A673 (cell line): ENCODE measurements around the gene PDCD6IP. TPM values are rescaled to one million over a fixed set of nuclear protein-coding genes. Genes with fewer than 3 reads are reported as not detected.

Experiments used
- BruUV-seq: library from RNA; stranded (reverse); fragments of 400-500 nt; replicated peaks from 2 replicates; lab custom pipeline; 2021; lab: Mats Ljungman, UMichigan
- CTCF ChIA-PET: fragments of 300-600 bp; sonication (Branson Sonifier 250); formaldehyde crosslinking; loops from one replicate; lab custom pipeline; 2022; ENCODE audit warnings: antibody characterized with exemption; lab: Charles Lee
- POLR2A ChIA-PET: fragments of 300-600 bp; sonication (Branson Sonifier 250); formaldehyde crosslinking; loops from one replicate; lab custom pipeline; 2022; ENCODE audit warnings: antibody characterized with exemption; ENCODE audit not compliant: low non-redundant PET; lab: Charles Lee
- DNase-seq: peaks from one replicate; pipeline ENCODE4 v3.0.0-alpha.2; 2015; ENCODE audit warnings: low spot score
- H3K27ac ChIP-seq: fragments of 200-600 bp; sonication (generic); 2 replicates; pipeline ENCODE4 v1.5.1; 2016; ENCODE audit warnings: mixed run types, low read depth, mild to moderate bottlenecking, mixed read lengths, antibody characterized with exemption, low read length; ENCODE audit not compliant: poor library complexity, severe bottlenecking
- H3K27me3 ChIP-seq: fragments of 200-600 bp; sonication (generic); replicated peaks from 2 replicates; pipeline ENCODE4 v1.6.1; 2017; ENCODE audit warnings: mixed run types, low read depth, mild to moderate bottlenecking, mixed read lengths, antibody characterized with exemption, low read length; ENCODE audit not compliant: insufficient read depth, poor library complexity
- H3K36me3 ChIP-seq: fragments of 200-600 bp; sonication (generic); 2 replicates; pipeline ENCODE4 v1.6.1; 2016; ENCODE audit warnings: mixed run types, mild to moderate bottlenecking, mixed read lengths, antibody characterized with exemption, low read length; ENCODE audit not compliant: insufficient read depth, poor library complexity, severe bottlenecking
- H3K4me1 ChIP-seq: fragments of 200-600 bp; sonication (generic); 2 replicates; pipeline ENCODE4 v1.6.1; 2017; ENCODE audit warnings: mixed run types, mild to moderate bottlenecking, mixed read lengths, antibody characterized with exemption, low read length; ENCODE audit not compliant: insufficient read depth, poor library complexity, severe bottlenecking
- H3K4me3 ChIP-seq: fragments of 200-600 bp; sonication (generic); 2 replicates; pipeline ENCODE4 v1.5.1; 2016; ENCODE audit warnings: low read depth, mixed run types, mild to moderate bottlenecking, mixed read lengths, low read length; ENCODE audit not compliant: poor library complexity, severe bottlenecking
- H3K9me3 ChIP-seq: fragments of 200-600 bp; sonication (generic); 2 replicates; pipeline ENCODE4 v1.6.1; 2016; ENCODE audit warnings: mixed run types, low read depth, mild to moderate bottlenecking, mixed read lengths, antibody characterized with exemption, low read length; ENCODE audit not compliant: poor library complexity, severe bottlenecking
- CTCF ChIP-seq: fragments of 300-800, 200-600 bp; sonication (generic); conservative IDR thresholded peaks from 2 replicates; pipeline ENCODE4 v1.5.1; 2017; ENCODE audit warnings: low read depth, mild to moderate bottlenecking, antibody characterized with exemption, low read length, moderate library complexity, mixed read lengths
- EZH2 ChIP-seq: fragments of 200-600 bp; sonication (generic); IDR thresholded peaks from 2 replicates; pipeline ENCODE4 v1.6.1; 2017; ENCODE audit warnings: borderline replicate concordance, low read depth, mild to moderate bottlenecking, mixed read lengths, antibody characterized with exemption, low read length; ENCODE audit not compliant: poor library complexity, severe bottlenecking
- intact Hi-C: fragments of 100-400 bp; cut with micrococcal nuclease; formaldehyde crosslinking; loops from one replicate; pipeline ENCODE4 v1.10.0; 2022; ENCODE audit not compliant: unreplicated experiment
- total RNA-seq: library from RNA; stranded (reverse); gene quantifications from 2 replicates; pipeline ENCODE4 v1.2.3, GENCODE V29; 2021

The PDCD6IP gene
- total RNA-seq, 1 experiment from 2014 or later: 230 TPM

- ChIA-PET POLR2A (no interaction called here), CTCF (no interaction called here)
- Histone ChIP-seq H3K27me3 (no peaks in the 10 kb centered on the region), H3K4me3 (no peak overlapping the region), H3K4me1 (no peaks in the 10 kb centered on the region), H3K27ac (no peak overlapping the region), H3K36me3 (no peaks in the 10 kb centered on the region), H3K9me3 (no peaks in the 10 kb centered on the region)
- TF ChIP-seq CTCF (no peak), EZH2 (no peak)
- DNase-seq: no peak
- no TSS peak for BruUV-seq
- intact Hi-C loops: no loop called here
Measured at GRCh38 chr3:33895658-33896057, 97.2 kb downstream of the PDCD6IP start.

GRCh38 chr3:33897306-33897705, 98.9 kb downstream of the PDCD6IP start:
- no peaks in the 10 kb centered on the region for H3K27me3 ChIP-seq
- ChIA-PET POLR2A (no interaction called here), CTCF (no interaction called here)
- no peak for DNase-seq
- no peaks in the 10 kb centered on the region for H3K36me3 ChIP-seq
- no peaks in the 10 kb centered on the region for H3K9me3 ChIP-seq
- TF ChIP-seq CTCF (no peak), EZH2 (no peak)
- no peak overlapping the region for H3K4me3 ChIP-seq
- H3K4me1 ChIP-seq: no peaks in the 10 kb centered on the region
- no TSS peak for BruUV-seq
- intact Hi-C loops: no loop called here
- no peak overlapping the region for H3K27ac ChIP-seq

- no peak overlapping the region for H3K4me3 ChIP-seq
- H3K27ac ChIP-seq: no peak overlapping the region
- TF ChIP-seq EZH2: no peak
- no peak for TF ChIP-seq CTCF
- CTCF ChIA-PET: no interaction called here
- no peak for DNase-seq
- POLR2A ChIA-PET: no interaction called here
- H3K9me3 ChIP-seq: no peaks in the 10 kb centered on the region
- no TSS peak for BruUV-seq
- H3K36me3 ChIP-seq: no peaks in the 10 kb centered on the region
- intact Hi-C loops: no loop called here
- no peaks in the 10 kb centered on the region for H3K4me1 ChIP-seq
- no peaks in the 10 kb centered on the region for H3K27me3 ChIP-seq
Measured at GRCh38 chr3:33898901-33899300, 100.5 kb downstream of the PDCD6IP start.
